ENCODE data around the gene IFITM1.

The IFITM1 gene

DNA sequence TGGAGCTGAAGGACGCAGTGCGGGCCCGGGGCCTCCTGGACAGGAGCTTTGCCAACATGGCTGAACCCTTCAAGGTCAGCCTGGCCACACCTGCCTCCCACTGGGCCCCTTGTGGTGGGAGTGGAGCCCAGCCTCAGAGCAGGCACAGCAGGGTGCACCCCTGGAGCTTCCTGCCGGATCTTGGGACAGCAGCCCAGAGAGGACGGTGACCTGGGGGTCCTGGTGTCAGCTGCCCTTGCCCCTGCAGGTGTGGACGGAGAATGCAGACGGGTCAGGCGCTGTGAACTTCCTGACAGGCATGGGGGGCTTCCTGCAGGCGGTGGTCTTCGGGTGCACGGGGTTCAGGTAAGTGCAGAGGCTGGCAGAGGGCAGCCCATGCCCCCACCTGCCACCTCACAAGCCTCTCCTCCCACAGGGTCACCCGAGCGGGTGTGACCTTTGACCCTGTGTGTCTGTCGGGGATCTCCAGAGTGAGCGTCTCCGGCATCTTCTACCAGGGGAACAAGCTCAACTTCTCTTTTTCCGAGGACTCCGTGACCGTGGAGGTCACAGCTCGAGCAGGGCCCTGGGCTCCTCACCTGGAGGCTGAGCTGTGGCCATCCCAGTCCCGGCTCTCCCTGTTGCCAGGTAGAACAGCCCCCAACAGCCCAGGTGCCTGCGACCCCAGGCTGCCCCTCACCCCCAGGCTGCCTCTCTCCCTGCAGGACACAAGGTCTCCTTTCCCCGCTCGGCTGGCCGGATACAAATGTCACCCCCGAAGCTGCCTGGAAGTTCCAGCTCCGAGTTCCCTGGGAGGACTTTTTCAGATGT lies 19.8 kb upstream of the IFITM1 start:
- H3K27me3 ChIP-seq (ENCODE audit: insufficient read depth, low read length), result no peaks in the 10 kb centered on the region
- H4K8ac ChIP-seq (ENCODE audit: low read depth, low read length), result no peak overlapping the region
- no peak overlapping the region for H3K27ac ChIP-seq (ENCODE audit: low read depth, low read length)
- H3K79me1 ChIP-seq (ENCODE audit: low read length), result no peaks in the 10 kb centered on the region
- no peak overlapping the region for H3K4me2 ChIP-seq (ENCODE audit: low read length)
- no peak overlapping the region for H3K23ac ChIP-seq (ENCODE audit: low read length)
- H3K4me1 ChIP-seq (ENCODE audit: control insufficient read depth in 1 of 2, insufficient read depth in 2 of 2, low read length in 2 of 2), result peaks cover 23% of the 10 kb centered on the region in 2 experiments
- H3K4ac ChIP-seq (ENCODE audit: low read depth, low read length), result no peak overlapping the region
- H3K36me3 ChIP-seq (ENCODE audit: control insufficient read depth in 1 of 2, insufficient read depth in 2 of 2, low read length in 2 of 2), result peaks cover 25% of the 10 kb centered on the region in 2 experiments
- H3K9me3 ChIP-seq (ENCODE audit: insufficient read depth, low read depth, low read length), result no peaks in the 10 kb centered on the region
- no peak overlapping the region for H2BK12ac ChIP-seq (ENCODE audit: low read length)
- H3K79me2 ChIP-seq (ENCODE audit: control insufficient read depth, insufficient read depth, low read length, poor library complexity), result peaks cover 2% of the 10 kb centered on the region
- no peak overlapping the region for H2BK5ac ChIP-seq (ENCODE audit: low read depth, low read length, poor library complexity)
- no CpG with 5 or more reads among the region's 27 CpGs for WGBS (ENCODE audit: extremely low coverage, insufficient coverage, insufficient read length)
- H2AK5ac ChIP-seq (ENCODE audit: low read length), result no peak overlapping the region
- H2BK120ac ChIP-seq (ENCODE audit: insufficient read depth, low read length, poor library complexity), result no peak overlapping the region
- no peak overlapping the region for H3K4me3 ChIP-seq (ENCODE audit: low read depth, low read length)
- H3K18ac ChIP-seq (ENCODE audit: low read length), result no peak overlapping the region
- no peak overlapping the region for H4K12ac ChIP-seq (ENCODE audit: low read depth, low read length)
- no peak overlapping the region for H4K91ac ChIP-seq (ENCODE audit: low read depth, low read length)
- no peak overlapping the region for H2AFZ ChIP-seq (ENCODE audit: insufficient read depth, low read length, poor library complexity)
- DNase-seq, result no peak
- H3K9ac ChIP-seq (ENCODE audit: low read length), result no peak overlapping the region
- H3K14ac ChIP-seq (ENCODE audit: low read length), result no peak overlapping the region

- Histone ChIP-seq H3K4me3 (ENCODE audit: low read depth, low read length) (no peak overlapping the region), H3K9me3 (ENCODE audit: insufficient read depth, low read depth, low read length) (no peaks in the 10 kb centered on the region), H3K4ac (ENCODE audit: low read depth, low read length) (no peak overlapping the region), H3K18ac (ENCODE audit: low read length) (no peak overlapping the region), H3K4me2 (ENCODE audit: low read length) (no peak overlapping the region), H4K12ac (ENCODE audit: low read depth, low read length) (no peak overlapping the region), H2AK5ac (ENCODE audit: low read length) (no peak overlapping the region), H3K27ac (ENCODE audit: low read depth, low read length) (no peak overlapping the region), H2AFZ (ENCODE audit: insufficient read depth, low read length, poor library complexity) (no peak overlapping the region), H3K27me3 (ENCODE audit: insufficient read depth, low read length) (no peaks in the 10 kb centered on the region), H2BK5ac (ENCODE audit: low read depth, low read length, poor library complexity) (no peak overlapping the region), H3K36me3 (ENCODE audit: control insufficient read depth in 1 of 2, insufficient read depth in 2 of 2, low read length in 2 of 2) (peaks cover 25% of the 10 kb centered on the region in 2 experiments), H3K4me1 (ENCODE audit: control insufficient read depth in 1 of 2, insufficient read depth in 2 of 2, low read length in 2 of 2) (peaks cover 18 to 19% of the 10 kb centered on the region in 2 experiments), H2BK12ac (ENCODE audit: low read length) (no peak overlapping the region), H3K79me1 (ENCODE audit: low read length) (no peaks in the 10 kb centered on the region), H2BK120ac (ENCODE audit: insufficient read depth, low read length, poor library complexity) (no peak overlapping the region), H3K14ac (ENCODE audit: low read length) (no peak overlapping the region), H3K9ac (ENCODE audit: low read length) (no peak overlapping the region), H4K91ac (ENCODE audit: low read depth, low read length) (no peak overlapping the region), H4K8ac (ENCODE audit: low read depth, low read length) (no peak overlapping the region), H3K23ac (ENCODE audit: low read length) (no peak overlapping the region), H3K79me2 (ENCODE audit: control insufficient read depth, insufficient read depth, low read length, poor library complexity) (no peaks in the 10 kb centered on the region)
- DNase-seq, result no peak
- no CpG with 5 or more reads among the region's 16 CpGs for WGBS (ENCODE audit: extremely low coverage, insufficient coverage, insufficient read length)
Observed at GRCh38 chr11:294780-295179, 19.1 kb upstream of the IFITM1 start.

- Histone ChIP-seq H4K8ac (ENCODE audit: low read depth, low read length) (no peak overlapping the region), H3K4me2 (ENCODE audit: low read length) (no peak overlapping the region), H2AK5ac (ENCODE audit: low read length) (no peak overlapping the region), H3K4me3 (ENCODE audit: low read depth, low read length) (no peak overlapping the region), H2AFZ (ENCODE audit: insufficient read depth, low read length, poor library complexity) (no peak overlapping the region), H3K27me3 (ENCODE audit: insufficient read depth, low read length) (no peaks in the 10 kb centered on the region), H4K12ac (ENCODE audit: low read depth, low read length) (no peak overlapping the region), H3K4me1 (ENCODE audit: control insufficient read depth in 1 of 2, insufficient read depth in 2 of 2, low read length in 2 of 2) (peaks cover 11 to 13% of the 10 kb centered on the region in 2 experiments), H3K36me3 (ENCODE audit: control insufficient read depth in 1 of 2, insufficient read depth in 2 of 2, low read length in 2 of 2) (peaks cover 25% of the 10 kb centered on the region in 2 experiments), H3K9me3 (ENCODE audit: insufficient read depth, low read depth, low read length) (no peaks in the 10 kb centered on the region), H3K79me2 (ENCODE audit: control insufficient read depth, insufficient read depth, low read length, poor library complexity) (no peaks in the 10 kb centered on the region), H2BK5ac (ENCODE audit: low read depth, low read length, poor library complexity) (no peak overlapping the region), H3K23ac (ENCODE audit: low read length) (no peak overlapping the region), H3K18ac (ENCODE audit: low read length) (no peak overlapping the region), H3K14ac (ENCODE audit: low read length) (no peak overlapping the region), H3K27ac (ENCODE audit: low read depth, low read length) (no peak overlapping the region), H3K9ac (ENCODE audit: low read length) (no peak overlapping the region), H3K4ac (ENCODE audit: low read depth, low read length) (no peak overlapping the region), H4K91ac (ENCODE audit: low read depth, low read length) (no peak overlapping the region), H2BK120ac (ENCODE audit: insufficient read depth, low read length, poor library complexity) (no peak overlapping the region), H2BK12ac (ENCODE audit: low read length) (no peak overlapping the region), H3K79me1 (ENCODE audit: low read length) (no peaks in the 10 kb centered on the region)
- DNase-seq, result no peak
- no CpG with 5 or more reads among the region's 26 CpGs for WGBS (ENCODE audit: extremely low coverage, insufficient coverage, insufficient read length)
Observed at GRCh38 chr11:295351-296170, 18.3 kb upstream of the IFITM1 start.

GRCh38 chr11:296171-297050 lies 17.4 kb upstream of the IFITM1 start:
- Histone ChIP-seq H3K4me1 (ENCODE audit: control insufficient read depth in 1 of 2, insufficient read depth in 2 of 2, low read length in 2 of 2) (peaks cover 5 to 6% of the 10 kb centered on the region in 2 experiments), H4K8ac (ENCODE audit: low read depth, low read length) (no peak overlapping the region), H3K4me2 (ENCODE audit: low read length) (no peak overlapping the region), H3K9ac (ENCODE audit: low read length) (no peak overlapping the region), H3K23ac (ENCODE audit: low read length) (no peak overlapping the region), H3K14ac (ENCODE audit: low read length) (no peak overlapping the region), H2AK5ac (ENCODE audit: low read length) (no peak overlapping the region), H4K91ac (ENCODE audit: low read depth, low read length) (no peak overlapping the region), H3K27ac (ENCODE audit: low read depth, low read length) (no peak overlapping the region), H3K9me3 (ENCODE audit: insufficient read depth, low read depth, low read length) (no peaks in the 10 kb centered on the region), H4K12ac (ENCODE audit: low read depth, low read length) (no peak overlapping the region), H2BK12ac (ENCODE audit: low read length) (no peak overlapping the region), H3K18ac (ENCODE audit: low read length) (no peak overlapping the region), H3K79me2 (ENCODE audit: control insufficient read depth, insufficient read depth, low read length, poor library complexity) (no peaks in the 10 kb centered on the region), H3K4ac (ENCODE audit: low read depth, low read length) (no peak overlapping the region), H3K36me3 (ENCODE audit: control insufficient read depth in 1 of 2, insufficient read depth in 2 of 2, low read length in 2 of 2) (peaks cover 25% of the 10 kb centered on the region in 2 experiments), H2BK5ac (ENCODE audit: low read depth, low read length, poor library complexity) (no peak overlapping the region), H2AFZ (ENCODE audit: insufficient read depth, low read length, poor library complexity) (no peak overlapping the region), H2BK120ac (ENCODE audit: insufficient read depth, low read length, poor library complexity) (no peak overlapping the region), H3K27me3 (ENCODE audit: insufficient read depth, low read length) (no peaks in the 10 kb centered on the region), H3K4me3 (ENCODE audit: low read depth, low read length) (no peak overlapping the region), H3K79me1 (ENCODE audit: low read length) (no peaks in the 10 kb centered on the region)
- DNase-seq, result no peak
- WGBS (ENCODE audit: extremely low coverage, insufficient coverage, insufficient read length), result no CpG with 5 or more reads among the region's 35 CpGs
